ENCODE results near the gene HIVEP2. TPM values are rescaled to one million over a fixed set of nuclear protein-coding genes. Genes with fewer than 3 reads are reported as not detected.

HIVEP2 gene
- total RNA-seq, 2 donors from 2014 or later, result 1.7 to 2.4 TPM

- DNase-seq, result no peak
- H3K9me3 Mint-ChIP-seq, result no peaks in the 10 kb centered on the region
- no peak for TF ChIP-seq CTCF (conservative IDR thresholded peaks at IDR 0.05)
- peaks cover 15% of the 10 kb centered on the region for H3K4me1 Mint-ChIP-seq
- no peaks in the 10 kb centered on the region for H3K27me3 ChIP-seq (ENCODE audit: control insufficient read depth, insufficient read depth, low read length, poor library complexity, severe bottlenecking)
- H3K27ac Mint-ChIP-seq, result no peak overlapping the region
- H3K36me3 Mint-ChIP-seq (ENCODE audit: low read depth), result no peaks in the 10 kb centered on the region
- no peaks in the 10 kb centered on the region for H3K36me3 ChIP-seq (ENCODE audit: control insufficient read depth, insufficient read depth, low read length)
- H3K4me1 ChIP-seq (ENCODE audit: control insufficient read depth, insufficient read depth, low read length), result peaks cover 8% of the 10 kb centered on the region
- no peaks in the 10 kb centered on the region for H3K9me3 ChIP-seq (ENCODE audit: control insufficient read depth, low read length)
- no peak overlapping the region for H3K9ac ChIP-seq (ENCODE audit: extremely low read depth, low read length, poor library complexity, severe bottlenecking)
- WGBS, 2 experiments (ENCODE audit: insufficient coverage in 1 of 2, insufficient read length in 1 of 2), result 86 to 100% methylated on average over 1 of the region's 1 CpG
- no peak overlapping the region for H3K27ac ChIP-seq (ENCODE audit: low read depth, low read length)
- H3K4me3 ChIP-seq (ENCODE audit: low read length), result no peak overlapping the region
- H3K4me3 Mint-ChIP-seq, result no peak overlapping the region
- peaks cover 3% of the 10 kb centered on the region for H3K27me3 Mint-ChIP-seq (ENCODE audit: insufficient read depth)
Measured at GRCh38 chr6:142903812-142904211, 41.2 kb downstream of the HIVEP2 start.

- Histone ChIP-seq H3K4me1 (ENCODE audit: control insufficient read depth, insufficient read depth, low read length) (peaks cover 8% of the 10 kb centered on the region), H3K9me3 (ENCODE audit: control insufficient read depth, low read length) (no peaks in the 10 kb centered on the region), H3K27me3 (ENCODE audit: control insufficient read depth, insufficient read depth, low read length, poor library complexity, severe bottlenecking) (no peaks in the 10 kb centered on the region), H3K4me3 (ENCODE audit: low read length) (no peak overlapping the region), H3K9ac (ENCODE audit: extremely low read depth, low read length, poor library complexity, severe bottlenecking) (no peak overlapping the region), H3K36me3 (ENCODE audit: control insufficient read depth, insufficient read depth, low read length) (no peaks in the 10 kb centered on the region), H3K27ac (ENCODE audit: low read depth, low read length) (no peak overlapping the region)
- no peak overlapping the region for H3K4me3 Mint-ChIP-seq
- no peak for DNase-seq
- H3K27me3 Mint-ChIP-seq (ENCODE audit: insufficient read depth), result no peaks in the 10 kb centered on the region
- no peaks in the 10 kb centered on the region for H3K9me3 Mint-ChIP-seq
- H3K36me3 Mint-ChIP-seq (ENCODE audit: low read depth), result no peaks in the 10 kb centered on the region
- TF ChIP-seq CTCF (conservative IDR thresholded peaks at IDR 0.05), result no peak
- WGBS, 2 experiments (ENCODE audit: insufficient coverage in 1 of 2, insufficient read length in 1 of 2), result 73 to 74% methylated on average over 3 to 4 of the region's 4 CpGs
- H3K27ac Mint-ChIP-seq, result no peak overlapping the region
- H3K4me1 Mint-ChIP-seq, result peaks cover 15% of the 10 kb centered on the region
Measured at GRCh38 chr6:142902636-142903053, 42.3 kb downstream of the HIVEP2 start.

GRCh38 chr6:142901611-142902010, 43.4 kb downstream of the HIVEP2 start:
- no peaks in the 10 kb centered on the region for H3K9me3 ChIP-seq (ENCODE audit: control insufficient read depth, low read length)
- H3K4me1 Mint-ChIP-seq, result peaks cover 15% of the 10 kb centered on the region

More at GRCh38 chr6:142901611-142902010, 43.4 kb downstream of the HIVEP2 start:
- H3K27me3 ChIP-seq (ENCODE audit: control insufficient read depth, insufficient read depth, low read length, poor library complexity, severe bottlenecking), result no peaks in the 10 kb centered on the region
- no peaks in the 10 kb centered on the region for H3K9me3 Mint-ChIP-seq
- H3K4me1 ChIP-seq (ENCODE audit: control insufficient read depth, insufficient read depth, low read length), result peaks cover 8% of the 10 kb centered on the region
- H3K9ac ChIP-seq (ENCODE audit: extremely low read depth, low read length, poor library complexity, severe bottlenecking), result no peak overlapping the region
- H3K4me3 ChIP-seq (ENCODE audit: low read length), result no peak overlapping the region
- H3K36me3 ChIP-seq (ENCODE audit: control insufficient read depth, insufficient read depth, low read length), result no peaks in the 10 kb centered on the region
- 97 to 100% methylated on average over 2 to 6 of the region's 6 CpGs for WGBS, 2 experiments (ENCODE audit: insufficient coverage in 1 of 2, insufficient read length in 1 of 2)
- no peak overlapping the region for H3K27ac Mint-ChIP-seq
- no peak for TF ChIP-seq CTCF (conservative IDR thresholded peaks at IDR 0.05)
- H3K36me3 Mint-ChIP-seq (ENCODE audit: low read depth), result no peaks in the 10 kb centered on the region
- H3K27ac ChIP-seq (ENCODE audit: low read depth, low read length), result no peak overlapping the region
- no peak for DNase-seq
- H3K27me3 Mint-ChIP-seq (ENCODE audit: insufficient read depth), result no peaks in the 10 kb centered on the region
- no peak overlapping the region for H3K4me3 Mint-ChIP-seq

Measured in endodermal cell (in vitro differentiated cells).